ENCODE data around the gene COL27A1.

COL27A1 gene

DNA sequence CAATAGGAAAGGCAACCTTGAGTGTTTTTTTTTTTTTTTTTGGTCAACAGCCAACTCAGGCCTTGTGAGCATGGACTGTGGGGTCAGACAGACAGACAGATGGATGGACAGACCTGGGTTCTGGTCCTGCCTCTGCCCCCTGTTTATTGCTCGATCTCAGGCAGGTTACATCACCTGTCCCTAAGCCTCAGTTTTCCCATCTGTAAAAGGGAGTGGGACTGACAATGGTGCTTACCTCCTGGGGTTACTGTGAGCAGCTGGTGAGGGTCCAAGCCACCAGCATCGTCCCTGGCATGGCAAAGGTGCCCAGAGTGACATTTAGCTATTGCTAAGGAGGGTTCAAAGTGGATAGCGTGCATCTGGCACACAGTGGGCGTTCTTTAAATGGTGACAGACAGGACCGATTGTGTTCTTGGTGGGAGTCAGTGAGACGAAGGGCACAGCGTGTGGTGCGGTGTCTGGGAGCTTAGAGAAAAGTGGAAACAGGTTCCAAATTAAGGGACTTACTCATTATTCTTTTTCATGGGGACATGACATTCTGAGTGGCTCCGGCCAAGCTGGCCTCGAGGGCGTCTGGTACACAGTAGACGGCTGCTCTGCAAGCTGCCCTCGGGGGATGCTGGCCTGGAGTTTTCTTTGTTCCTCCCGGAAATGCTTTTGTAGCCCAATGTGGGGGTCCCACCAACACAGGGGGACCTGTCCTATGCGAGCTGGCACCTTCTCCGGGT, 72.1 kb downstream of the COL27A1 start:
- no peak for DNase-seq (ENCODE audit: low spot score)

DNA sequence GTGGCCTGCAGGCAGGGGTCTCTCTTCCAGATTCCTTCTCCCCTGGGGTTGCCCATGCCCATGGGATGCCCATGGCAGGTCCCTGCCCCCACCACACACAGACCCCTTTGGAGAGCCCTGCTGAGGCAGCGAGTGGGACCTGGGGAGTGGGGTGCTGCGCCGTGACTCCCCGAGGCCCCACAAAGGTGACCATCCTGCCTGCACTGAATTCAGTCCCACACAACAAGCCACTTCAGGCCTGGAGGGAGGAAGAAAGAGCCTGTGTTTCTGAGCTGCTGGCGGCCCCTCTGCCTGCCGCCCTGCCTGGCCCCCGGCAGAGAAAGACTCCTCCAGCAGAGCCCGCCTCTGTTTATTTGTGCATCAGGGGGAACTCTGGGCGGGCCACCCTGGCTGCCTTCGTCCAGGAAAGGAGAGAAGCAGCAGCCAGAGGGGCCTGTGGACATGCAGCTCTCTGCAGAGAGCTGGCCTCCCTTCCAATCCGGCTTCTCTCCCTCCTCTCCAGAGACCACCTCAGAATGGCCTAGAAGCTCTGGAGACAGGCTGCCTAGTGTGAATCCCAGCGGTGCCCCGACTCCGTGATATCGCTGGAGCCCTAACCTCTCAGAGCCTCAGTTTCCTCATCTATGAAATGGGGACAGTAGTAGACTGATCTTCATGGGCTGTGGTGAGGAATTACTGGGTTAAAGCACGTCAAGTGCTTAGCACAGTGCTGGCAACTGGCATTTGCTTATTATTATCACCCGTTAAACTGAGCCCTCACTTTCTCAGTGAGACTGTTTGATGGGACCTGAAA, 72.9 kb downstream of the COL27A1 start:
- no peak for DNase-seq (ENCODE audit: low spot score)

DNA sequence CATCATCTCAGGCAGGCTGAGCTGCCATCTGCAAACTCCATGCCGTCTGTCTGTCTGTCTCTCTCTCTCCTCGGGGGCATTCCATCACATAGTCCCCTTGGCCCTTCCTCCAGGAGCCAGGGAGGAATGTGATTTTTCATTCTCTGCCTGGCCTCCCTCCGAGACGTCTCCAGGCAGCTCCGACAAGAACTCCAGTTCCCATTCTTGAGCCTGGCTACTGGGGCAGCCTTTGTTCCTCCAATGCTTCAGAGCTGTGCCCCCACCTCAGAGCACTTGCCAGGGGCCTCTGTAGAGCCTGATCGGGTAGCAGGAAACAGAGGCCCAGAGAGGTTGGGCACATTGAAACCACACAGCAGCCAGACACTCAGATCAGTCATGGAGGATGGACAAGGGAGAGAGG, 74.0 kb downstream of the COL27A1 start:
- DNase-seq (ENCODE audit: low spot score): no peak

DNA sequence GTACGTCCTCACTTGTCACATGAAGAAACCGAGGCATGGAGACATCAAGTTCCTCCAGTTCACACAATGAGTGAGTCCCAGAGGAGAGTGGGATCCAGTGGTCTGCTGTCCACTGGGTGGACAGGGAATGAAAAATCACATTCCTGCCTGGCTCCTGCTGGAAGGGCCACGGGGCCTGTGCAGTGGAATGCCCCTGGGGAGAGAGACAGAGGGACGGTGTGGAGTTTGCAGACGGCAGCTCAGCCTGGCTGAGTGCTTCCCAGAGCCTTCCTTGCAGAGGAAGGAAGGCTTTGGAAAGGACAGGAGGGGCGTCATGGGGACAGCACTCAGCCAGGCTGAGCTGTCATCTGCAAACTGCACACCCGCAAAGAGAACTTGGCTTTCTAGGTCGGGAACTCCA, 74.7 kb downstream of the COL27A1 start:
- DNase-seq (ENCODE audit: low spot score): no peak

DNA sequence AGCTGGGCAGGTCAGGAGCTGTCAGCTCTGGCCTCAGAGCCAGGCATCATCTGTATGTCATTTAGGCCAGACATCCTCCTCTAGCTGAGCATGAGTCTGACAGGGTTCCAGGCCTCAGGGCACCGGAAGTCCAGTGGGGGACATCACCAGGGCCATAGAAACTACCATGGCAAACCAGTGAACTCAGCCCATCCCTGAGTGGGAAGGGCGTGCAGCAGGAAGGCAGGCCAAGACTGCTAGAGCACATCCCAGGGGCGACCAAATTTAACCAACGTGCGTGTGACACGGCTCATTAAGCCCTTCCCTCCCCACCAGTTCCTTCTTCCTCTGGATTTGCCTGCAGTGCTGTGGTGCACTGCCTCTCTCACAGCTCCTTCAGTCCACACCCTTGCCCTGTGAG, 75.9 kb downstream of the COL27A1 start:
- DNase-seq (ENCODE audit: low spot score): no peak

DNA sequence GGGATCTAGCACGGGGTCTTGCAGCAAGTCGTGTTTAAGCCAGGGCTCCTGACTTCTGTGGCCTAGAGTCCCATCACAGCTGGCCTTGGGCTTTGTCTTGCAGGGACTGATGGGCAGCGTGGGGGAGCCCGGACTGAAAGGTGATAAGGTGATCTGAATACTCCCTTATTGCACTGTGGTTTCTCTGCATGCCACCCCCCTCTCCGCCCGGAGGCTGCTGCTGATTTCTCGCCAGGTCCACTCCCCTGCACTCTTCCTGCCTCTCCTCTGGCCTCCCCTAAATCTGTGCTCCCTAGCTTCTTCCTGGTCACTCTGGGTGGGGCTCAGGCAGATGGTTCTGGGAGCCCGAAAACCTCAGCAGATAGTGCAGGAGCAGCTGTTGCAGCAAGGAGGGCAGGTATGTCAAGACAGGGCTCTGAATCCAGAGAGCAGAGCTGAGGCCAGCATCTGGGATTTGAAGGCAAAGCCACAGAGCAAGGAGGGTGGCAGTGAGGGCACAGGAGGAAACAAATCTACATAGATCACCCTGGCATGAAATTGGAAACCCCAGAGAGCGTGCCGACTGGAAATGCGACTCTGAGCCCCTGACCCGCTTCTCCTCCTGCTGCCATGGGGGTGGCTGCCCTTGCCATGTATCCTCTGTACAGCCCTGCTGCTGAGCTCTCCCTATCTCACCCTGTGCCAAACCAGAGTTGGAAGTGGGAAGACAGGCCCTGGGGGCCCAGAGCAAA, 76.5 kb downstream of the COL27A1 start:
- no peak for DNase-seq (ENCODE audit: low spot score)

DNA sequence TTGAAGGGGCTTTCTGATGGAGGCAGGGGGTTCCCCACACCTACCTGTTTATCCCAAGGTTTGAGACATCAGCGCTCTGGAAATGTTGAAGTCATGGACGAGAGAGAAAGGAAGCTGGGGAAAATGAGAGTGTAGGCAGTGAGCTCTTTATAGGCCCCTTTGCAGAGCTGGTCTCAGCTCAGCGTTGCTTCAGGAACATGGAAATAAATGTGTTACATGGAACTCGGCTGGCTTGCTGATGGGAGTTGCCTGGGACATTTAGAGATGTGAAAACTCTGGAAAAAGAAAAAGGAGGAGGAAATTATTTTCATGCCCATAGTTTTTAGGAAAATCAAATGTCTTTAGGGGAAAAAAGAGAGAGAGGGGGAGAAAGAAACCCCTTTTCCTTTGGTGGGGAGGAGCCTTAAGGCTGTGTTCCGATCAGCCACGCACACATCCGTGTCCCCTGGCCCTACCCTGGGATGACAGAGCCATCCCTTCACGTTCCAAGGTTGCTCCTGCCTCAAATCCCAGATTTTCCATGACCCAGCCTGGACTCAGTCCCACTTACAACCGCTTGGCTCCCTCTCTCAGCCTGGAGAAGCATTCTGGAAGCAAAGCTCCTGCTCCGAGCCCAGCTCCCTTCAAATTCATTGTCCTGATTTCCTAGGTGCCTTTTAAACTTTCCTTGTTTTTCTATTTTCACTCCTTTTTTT, 78.3 kb downstream of the COL27A1 start:
- no peak for DNase-seq (ENCODE audit: low spot score)

DNA sequence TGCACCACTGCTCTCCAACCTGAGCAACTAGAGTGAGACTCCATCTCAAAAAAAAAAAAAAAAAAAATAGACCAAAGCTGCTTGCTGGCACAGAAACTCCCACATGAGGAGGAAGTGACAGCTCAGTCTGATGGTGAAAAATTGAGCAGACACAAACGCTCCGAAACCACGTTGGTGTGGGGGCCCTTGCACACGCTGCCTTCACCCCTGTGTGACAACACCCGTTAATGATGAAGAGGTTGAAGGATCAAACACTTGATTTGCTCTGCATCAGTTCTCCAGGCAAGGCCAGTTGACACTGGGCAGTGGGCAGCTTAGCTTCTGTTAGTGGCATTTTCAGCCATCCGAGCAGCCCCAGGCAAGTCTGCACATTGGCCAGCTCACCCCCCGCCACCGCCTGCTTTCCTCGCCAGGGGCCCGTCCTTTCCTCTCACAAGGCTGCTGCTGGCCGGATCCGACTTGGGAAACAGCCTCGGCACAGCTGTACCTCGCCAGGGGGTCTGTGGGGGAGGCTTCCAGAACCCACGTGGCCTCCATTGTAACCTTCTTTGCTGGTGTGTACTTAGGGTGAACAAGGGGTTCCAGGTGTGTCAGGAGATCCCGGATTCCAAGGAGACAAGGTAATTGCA, 79.8 kb downstream of the COL27A1 start:
- DNase-seq (ENCODE audit: low spot score): no peak

DNA sequence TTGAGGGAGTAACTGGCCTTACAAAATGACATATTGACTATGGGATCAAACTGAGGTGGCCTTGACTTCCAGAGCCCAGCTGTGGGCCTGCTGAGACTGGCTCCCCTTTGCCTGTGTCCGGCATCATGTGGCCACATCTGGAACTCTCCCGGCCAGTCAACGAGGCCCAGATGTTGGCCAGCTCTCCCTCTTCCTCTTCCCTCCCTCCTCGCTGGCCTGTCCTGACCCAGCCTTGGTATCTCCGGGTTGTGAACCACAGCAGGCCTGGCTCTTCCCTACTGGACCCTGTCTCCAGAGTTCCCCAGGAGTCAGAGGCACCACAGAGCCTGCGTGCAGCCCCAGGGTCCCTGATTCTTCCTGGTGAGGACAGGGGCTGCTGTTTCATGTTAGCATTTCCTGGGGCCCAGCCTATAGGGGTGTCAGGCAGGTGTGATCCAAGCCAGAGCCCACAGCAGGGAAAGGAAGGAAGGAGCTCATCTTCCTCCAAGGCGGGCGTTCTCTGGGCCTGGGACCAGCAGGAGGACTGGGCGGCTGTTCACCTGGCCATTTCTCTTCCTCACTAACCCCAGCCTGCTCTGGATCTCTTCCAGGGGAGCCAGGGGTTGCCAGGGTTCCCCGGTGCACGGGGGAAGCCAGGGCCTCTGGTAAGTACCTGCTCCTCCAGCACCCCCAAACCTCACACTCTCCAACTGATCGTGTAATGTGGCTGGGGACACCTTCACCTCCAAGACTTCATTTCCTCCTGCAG, 81.2 kb downstream of the COL27A1 start:
- DNase-seq (ENCODE audit: low spot score): no peak

DNA sequence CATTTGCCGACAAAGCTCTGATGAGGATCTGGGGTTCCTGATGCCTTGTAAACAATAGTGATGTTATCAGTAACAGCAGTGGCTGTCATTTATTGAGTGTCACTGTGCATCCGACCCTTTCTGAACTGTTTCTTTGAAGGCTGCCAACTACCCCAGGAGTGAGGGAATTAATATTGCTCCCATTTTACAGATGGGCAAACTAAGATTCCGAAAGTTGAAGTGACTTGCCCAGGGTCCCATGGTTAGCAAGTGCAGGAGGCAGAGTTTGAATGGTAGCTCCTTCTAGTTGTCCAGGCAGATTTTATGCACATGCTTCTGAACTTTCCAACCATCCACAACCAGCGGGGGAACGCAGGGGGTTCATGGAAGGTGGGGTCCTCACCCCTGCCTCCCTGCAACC, 81.9 kb downstream of the COL27A1 start:
- DNase-seq (ENCODE audit: low spot score): no peak

DNA sequence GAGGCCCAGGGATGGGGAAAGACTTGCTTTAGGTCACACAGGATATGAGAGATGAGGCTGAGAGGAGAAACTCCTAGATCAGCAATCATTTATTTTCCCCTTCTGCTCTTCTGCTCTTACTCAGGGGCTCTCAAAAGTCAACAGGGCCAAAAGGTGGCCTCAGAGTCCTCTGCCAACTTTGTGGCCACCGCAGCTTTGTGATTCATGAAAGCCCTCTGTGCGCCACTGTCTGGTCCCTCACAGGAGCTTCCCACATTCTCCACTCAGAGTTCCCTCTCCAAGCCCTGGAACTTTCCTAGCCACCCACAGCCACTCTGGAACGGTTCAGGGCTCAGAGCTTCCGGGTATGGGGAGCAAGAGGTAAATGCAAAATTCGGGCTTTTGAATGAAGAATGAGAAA, 82.4 kb downstream of the COL27A1 start:
- DNase-seq (ENCODE audit: low spot score): no peak

DNA sequence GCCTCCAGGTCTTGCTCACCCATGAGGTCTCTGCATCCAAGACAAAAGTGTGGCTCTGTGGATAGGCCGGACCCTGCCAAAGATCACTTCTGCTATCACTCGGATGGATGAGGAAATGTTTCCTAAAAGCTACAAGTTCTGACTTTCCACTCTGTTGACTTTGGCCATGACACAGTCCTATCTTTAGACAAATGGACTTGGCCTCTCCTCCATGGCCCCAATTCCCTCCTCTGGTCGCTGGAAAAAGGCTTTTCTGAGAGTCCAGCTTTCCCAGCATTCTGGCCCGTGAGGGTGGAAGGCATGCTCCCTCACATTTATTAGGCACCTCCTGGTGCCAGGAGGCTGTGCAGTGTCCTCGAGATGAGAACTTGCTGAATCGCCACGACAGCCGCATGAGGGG, 83.1 kb downstream of the COL27A1 start:
- DNase-seq (ENCODE audit: low spot score): no peak

DNA sequence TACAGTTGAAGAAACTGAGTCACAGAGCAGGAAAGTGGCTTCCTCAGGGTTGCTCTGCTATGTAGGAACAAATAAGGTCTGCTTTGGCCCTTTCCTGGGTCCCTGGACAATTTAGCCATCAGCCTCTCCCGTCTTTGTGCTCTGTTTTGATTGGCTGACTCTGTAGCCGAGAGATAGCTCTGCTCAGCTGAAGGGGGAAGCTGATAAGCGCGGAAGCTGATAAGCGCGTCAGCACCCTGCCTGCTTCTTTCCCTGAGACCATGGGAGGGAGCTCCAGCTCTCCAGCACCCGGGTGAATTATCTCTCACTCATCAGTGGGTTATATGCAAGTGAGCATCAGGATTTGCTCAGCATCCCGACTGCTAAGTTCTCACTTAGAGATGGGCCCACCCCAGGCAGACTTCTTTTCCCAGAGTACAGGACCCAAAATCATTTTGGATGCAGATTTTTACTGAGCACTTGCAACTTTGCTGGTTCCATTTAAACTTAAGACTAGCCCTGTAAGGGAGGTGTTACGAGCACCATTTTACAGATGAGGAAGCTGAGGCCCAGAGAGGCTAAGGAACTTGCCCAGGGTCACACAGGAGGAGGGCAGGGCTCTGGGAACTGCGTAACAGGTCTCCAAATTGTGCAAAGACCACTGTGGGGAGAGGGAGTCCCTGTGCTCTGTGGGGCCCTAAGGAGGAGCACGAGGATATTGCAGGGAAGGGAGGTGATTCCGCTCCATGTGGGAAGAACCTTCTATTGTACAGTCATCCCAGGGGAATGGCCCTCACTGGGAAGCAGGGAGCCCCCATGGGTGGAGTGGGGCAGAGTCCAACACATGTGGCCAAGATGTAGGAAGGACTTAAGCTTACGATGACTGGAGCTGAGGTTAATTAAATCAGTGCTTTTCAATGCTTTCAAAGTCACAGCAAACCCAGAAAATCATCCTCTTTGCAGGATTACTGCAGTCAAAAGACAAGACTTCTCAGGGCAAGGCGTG, 83.8 kb downstream of the COL27A1 start:
- DNase-seq (ENCODE audit: low spot score): no peak

DNA sequence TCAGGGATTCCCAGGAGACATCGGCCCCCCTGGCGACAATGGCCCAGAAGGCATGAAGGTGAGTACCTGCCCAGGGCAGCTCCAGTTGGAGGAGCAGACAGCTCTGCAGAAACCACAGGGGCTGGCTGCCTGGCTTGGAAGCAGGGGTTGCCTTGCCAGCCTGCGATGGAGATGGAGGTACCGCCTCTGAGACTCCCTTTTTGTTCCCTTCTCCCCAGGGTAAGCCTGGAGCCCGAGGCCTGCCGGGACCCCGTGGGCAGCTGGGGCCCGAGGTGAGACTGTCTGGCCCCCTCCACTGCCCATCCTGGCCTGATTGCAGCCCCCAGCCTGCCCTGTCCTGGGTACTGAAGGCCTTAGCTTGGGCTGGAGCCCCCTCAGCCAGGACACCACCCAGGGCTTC, 84.9 kb downstream of the COL27A1 start:
- no peak for DNase-seq (ENCODE audit: low spot score)

DNA sequence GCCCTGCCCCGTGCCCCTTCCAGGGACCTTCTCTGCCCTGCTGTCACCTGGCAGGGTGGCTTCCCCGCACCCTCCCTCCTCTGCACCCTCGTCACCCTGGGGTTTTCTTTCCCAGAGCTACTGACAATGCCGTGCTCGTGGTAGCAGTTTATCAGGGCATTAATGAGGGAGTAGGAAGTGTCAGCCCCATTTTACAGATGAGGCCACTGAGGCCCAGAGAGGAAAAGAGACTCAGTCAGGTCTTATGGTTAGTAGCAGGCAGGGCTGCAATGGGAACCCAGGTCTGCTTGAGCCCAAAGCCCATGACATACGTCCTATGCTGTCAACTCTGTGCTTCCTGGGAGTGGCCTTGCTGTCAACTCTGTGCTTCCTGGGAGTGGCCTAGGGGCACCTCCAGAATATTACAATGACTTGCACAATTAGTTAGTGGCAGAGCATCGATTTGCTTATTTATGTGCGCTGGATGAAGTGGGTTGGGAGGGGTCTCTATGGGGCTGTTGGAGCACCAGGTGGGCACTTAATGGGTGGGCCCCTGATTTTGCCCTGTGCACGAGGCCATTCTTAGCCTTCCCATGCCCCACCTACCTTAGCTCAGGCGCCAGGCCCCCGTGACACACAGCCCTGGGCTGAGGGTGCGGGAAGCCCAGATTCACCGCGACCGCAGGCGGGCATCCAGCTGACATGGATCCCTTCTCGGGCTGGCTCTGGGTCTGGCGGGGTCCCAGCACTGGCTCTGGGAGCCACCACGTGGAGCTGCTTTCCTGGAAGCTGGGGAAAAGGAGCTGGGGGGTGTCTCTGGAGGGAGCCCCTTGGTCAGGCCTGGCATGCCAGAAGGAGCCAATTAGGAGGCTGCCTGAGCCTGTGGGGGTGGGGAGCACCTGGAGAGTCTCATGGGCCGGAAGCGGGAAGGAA, 85.6 kb downstream of the COL27A1 start:
- no peak for DNase-seq (ENCODE audit: low spot score)

DNA sequence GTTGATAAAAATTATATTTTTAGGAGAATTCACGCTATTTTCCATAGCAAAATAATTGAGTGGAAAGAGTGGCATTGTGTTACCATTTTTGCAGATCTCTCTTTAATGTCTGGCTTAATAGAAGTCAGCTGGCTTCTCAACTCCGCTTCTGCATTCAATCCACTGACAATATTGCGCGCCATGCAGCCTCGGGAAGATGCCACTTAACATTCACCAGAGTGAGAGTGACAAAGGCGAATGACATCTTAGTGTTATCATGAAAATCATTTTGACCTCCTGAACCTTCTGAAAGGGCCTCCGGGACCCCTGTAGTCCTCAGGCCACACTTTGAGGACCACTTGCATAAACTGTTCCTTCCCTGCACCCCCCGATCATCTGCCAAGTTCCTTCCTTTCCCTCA, 87.5 kb downstream of the COL27A1 start:
- DNase-seq (ENCODE audit: low spot score): no peak

DNA sequence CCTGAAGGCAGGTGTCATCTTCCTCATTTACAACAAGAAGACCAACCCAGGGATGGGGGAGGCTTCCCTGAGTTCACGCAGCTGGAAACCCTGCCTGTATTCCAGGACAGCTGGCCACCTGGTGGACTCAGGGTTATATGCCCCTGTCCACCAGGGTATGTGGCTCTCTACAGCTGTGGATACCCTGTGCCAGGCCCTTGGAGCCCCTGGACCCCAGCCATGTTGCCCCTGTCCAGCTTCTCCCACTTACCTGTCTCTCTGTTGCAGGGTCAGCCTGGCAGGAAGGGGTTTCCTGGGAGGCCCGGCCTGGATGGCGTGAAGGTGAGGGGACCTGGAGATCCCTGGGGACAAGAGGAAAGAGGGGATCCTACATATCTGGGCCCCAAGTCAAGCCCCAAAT, 87.9 kb downstream of the COL27A1 start:
- DNase-seq (ENCODE audit: low spot score): no peak

DNA sequence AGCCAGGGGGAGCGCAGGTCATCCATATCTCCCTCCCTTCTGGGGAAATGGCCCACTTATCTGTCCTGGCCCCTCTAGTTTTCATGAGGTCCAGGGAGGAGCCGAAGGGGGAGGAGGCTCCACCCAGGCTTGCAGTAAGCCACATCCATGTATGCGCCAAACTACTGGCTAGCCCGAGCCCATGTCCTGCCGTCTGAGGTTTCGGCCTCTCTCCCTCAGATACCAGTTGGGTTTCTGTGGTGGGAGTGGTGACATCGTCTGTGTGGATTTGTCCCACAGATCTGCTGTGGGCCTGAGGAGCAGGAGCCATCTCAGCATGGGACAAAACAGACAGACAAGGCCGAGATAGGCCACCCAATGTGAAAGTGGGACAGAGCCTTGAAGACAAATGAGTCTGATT, 89.2 kb downstream of the COL27A1 start:
- no peak for DNase-seq (ENCODE audit: low spot score)

DNA sequence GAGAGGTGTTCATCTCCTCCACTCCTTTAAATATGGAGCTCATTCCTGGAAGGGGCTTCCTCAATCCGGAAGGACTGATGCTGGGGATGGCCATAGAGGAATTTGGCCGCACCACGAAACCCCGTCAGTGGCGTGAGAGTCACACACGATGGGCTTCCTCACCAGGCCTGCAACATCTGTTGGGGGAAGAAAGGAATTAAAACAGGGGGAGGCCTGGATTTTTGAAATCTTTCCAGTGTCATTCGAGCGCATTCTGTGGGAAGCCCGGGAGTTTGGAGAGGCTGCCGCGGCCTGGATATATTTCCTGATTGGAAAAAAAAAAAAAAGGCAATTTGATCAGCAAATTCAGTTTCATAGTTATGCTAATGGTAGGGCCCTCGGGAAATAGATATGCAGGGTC, 91.2 kb downstream of the COL27A1 start:
- no peak for DNase-seq (ENCODE audit: low spot score)
